Measurements from ENCODE around the gene RABGAP1L. TPM values are rescaled to one million over a fixed set of nuclear protein-coding genes. Genes with fewer than 3 reads are reported as not detected.

RABGAP1L gene
- total and polyA plus RNA-seq, 2 of the 8 experiments (the other 6 are each of a cell fraction or from before 2014, with no cell fraction given): 33.3 to 156 TPM

DNA sequence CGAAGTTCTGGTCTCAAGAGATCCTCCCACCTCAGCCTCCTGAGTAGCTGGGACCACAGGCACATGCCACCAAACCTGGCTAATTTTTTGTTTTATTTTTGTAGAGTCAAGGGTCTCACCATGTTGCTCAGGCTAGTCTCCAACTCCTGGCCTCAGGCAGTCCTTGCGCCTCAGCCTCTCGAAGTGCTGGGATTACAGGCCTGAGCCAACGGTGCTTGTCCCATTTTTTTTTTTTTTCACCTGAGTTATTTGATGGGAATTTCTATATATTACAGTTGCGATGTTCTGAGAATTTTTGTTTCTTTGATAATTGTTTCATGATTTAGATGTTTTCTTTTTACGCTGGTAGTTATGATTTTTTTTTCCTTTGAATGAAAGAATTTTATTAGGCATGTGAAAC lies 2.5 kb downstream of the RABGAP1L start:
- Histone ChIP-seq H3K27ac (ENCODE audit: low read depth, low read length) (no peak overlapping the region), H3K18ac (ENCODE audit: extremely low read depth, low read length) (no peak overlapping the region), H2BK120ac (replicated peaks; ENCODE audit: low read depth, low read length) (no peak overlapping the region), H3K4me2 (ENCODE audit: insufficient read depth in 1 of 2, low read depth in 2 of 2, low read length in 2 of 2) (no peak overlapping the region), H3K4ac (replicated peaks; ENCODE audit: insufficient read length, low read depth, low read length) (no peak overlapping the region), H3K4me3 (ENCODE audit: extremely low read depth in 1 of 4, insufficient read depth in 2 of 4, low read depth in 3 of 4, low read length in 4 of 4) (no peak overlapping the region), H4K8ac (ENCODE audit: extremely low read depth, insufficient read depth, low read length) (no peak overlapping the region), H3K56ac (replicated peaks; ENCODE audit: insufficient read length, low read depth, low read length) (no peak overlapping the region), H3K36me3 (ENCODE audit: control insufficient read depth in 2 of 4, insufficient read depth in 4 of 4, low read length in 3 of 4) (no peaks in the 10 kb centered on the region), H4K91ac (replicated peaks; ENCODE audit: insufficient read length, low read length) (no peak overlapping the region), H2AFZ (ENCODE audit: low read length) (no peak overlapping the region), H2BK15ac (ENCODE audit: low read length) (no peak overlapping the region), H3K23me2 (ENCODE audit: low read depth, low read length) (peaks cover 9% of the 10 kb centered on the region; the same call in 1 of the 2 replicates), H3K9ac (replicated peaks in 1 of 4; ENCODE audit: extremely low read depth in 1 of 4, low read depth in 3 of 4, low read length in 3 of 4) (no peak overlapping the region), H2BK20ac (ENCODE audit: low read length) (no peak overlapping the region), H3K23ac (ENCODE audit: insufficient read length) (no peak overlapping the region), H3K27me3 (replicated peaks in 1 of 4; ENCODE audit: control insufficient read depth in 3 of 4, extremely low read depth in 1 of 4, insufficient read depth in 3 of 4, low read length in 3 of 4) (no peaks in the 10 kb centered on the region), H4K5ac (ENCODE audit: insufficient read length, low read depth, low read length) (no peak overlapping the region), H3K79me1 (ENCODE audit: low read depth, low read length) (no peaks in the 10 kb centered on the region), H3K4me1 (replicated peaks in 1 of 4; ENCODE audit: control insufficient read depth in 3 of 4, insufficient read depth in 4 of 4, low read length in 3 of 4) (peaks cover 0 to 5% (median 4%) of the 10 kb centered on the region in 4 experiments; a peak in 4 of 7 replicates), H2BK5ac (ENCODE audit: low read depth, low read length) (no peak overlapping the region), H3K79me2 (ENCODE audit: control insufficient read depth in 1 of 2, insufficient read depth in 2 of 2, low read length in 2 of 2) (peaks cover 0 to 16% of the 10 kb centered on the region in 2 experiments; a peak in 1 of 4 replicates), H2AK5ac (ENCODE audit: low read depth, low read length) (no peak overlapping the region), H3K14ac (ENCODE audit: insufficient read length) (no peak overlapping the region), H3K9me3 (ENCODE audit: insufficient read depth in 2 of 2, low read depth in 1 of 2, low read length in 1 of 2) (no peaks in the 10 kb centered on the region), H2BK12ac (ENCODE audit: low read depth, low read length) (no peak overlapping the region), H4K20me1 (replicated peaks in 1 of 2; ENCODE audit: control insufficient read depth in 1 of 2, insufficient read depth in 2 of 2, low read length in 2 of 2) (no peaks in the 10 kb centered on the region)
- no peak for FAIRE-seq
- TF ChIP-seq, protein P1, sequence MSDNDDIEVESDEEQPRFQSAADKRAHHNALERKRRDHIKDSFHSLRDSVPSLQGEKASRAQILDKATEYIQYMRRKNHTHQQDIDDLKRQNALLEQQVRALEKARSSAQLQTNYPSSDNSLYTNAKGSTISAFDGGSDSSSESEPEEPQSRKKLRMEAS (IDR thresholded peaks at IDR 0.05): no peak
- TF ChIP-seq CHD2 (IDR thresholded peaks at IDR 0.05; ENCODE audit: low read length) (no peak), CREB1 (IDR thresholded peaks at IDR 0.05) (no peak), NRF1 (IDR thresholded peaks at IDR 0.05; ENCODE audit: low read depth, low read length) (no peak), JUN (IDR thresholded peaks at IDR 0.05; ENCODE audit: low read depth, low read length) (no peak), KDM1A (IDR thresholded peaks at IDR 0.05; ENCODE audit: borderline replicate concordance, low read length) (no peak)
- no peak for DNase-seq (ENCODE audit: low read depth in 1 of 2, low spot score in 2 of 2)
- WGBS, 2 experiments (ENCODE audit: extremely low coverage in 1 of 2, insufficient coverage in 1 of 2, insufficient read length in 1 of 2, insufficient replicate concordance in 2 of 2, low coverage in 1 of 2, low lambda C conversion rate in 2 of 2, missing lambda C conversion rate in 1 of 2): 95% methylated on average over 6 of the region's 6 CpGs; no CpG with 5 or more reads in 1 of the 2 experiments
- ChIA-PET POLR2A (ENCODE audit: partially characterized antibody) (interaction anchor here (1.0 kb wide), 1 partner anchor 77 kb away, joined by 3 read pairs; no protein-coding TSS in a partner anchor), CTCF (ENCODE audit: partially characterized antibody) (interaction anchor here (0.6 to 0.8 kb wide), 2 partner anchors 182 to 1405 kb away, joined by 3 read pairs; no protein-coding TSS in a partner anchor)

All from H1 (cell line).